Jurkat, Clone E6-1 (cell line): Measurements from ENCODE around the gene DLX4.

Source experiments
- DNase-seq: peaks from one replicate; pipeline ENCODE4 v3.0.0-alpha.2; 2011; ENCODE audit warnings: low read depth, low spot score
- H3K4me3 ChIP-seq: 2 replicates; pipeline ENCODE4 v1.5.1; 2011; ENCODE audit warnings: mild to moderate bottlenecking, low read length, control low read depth, moderate library complexity

The DLX4 gene

DNA sequence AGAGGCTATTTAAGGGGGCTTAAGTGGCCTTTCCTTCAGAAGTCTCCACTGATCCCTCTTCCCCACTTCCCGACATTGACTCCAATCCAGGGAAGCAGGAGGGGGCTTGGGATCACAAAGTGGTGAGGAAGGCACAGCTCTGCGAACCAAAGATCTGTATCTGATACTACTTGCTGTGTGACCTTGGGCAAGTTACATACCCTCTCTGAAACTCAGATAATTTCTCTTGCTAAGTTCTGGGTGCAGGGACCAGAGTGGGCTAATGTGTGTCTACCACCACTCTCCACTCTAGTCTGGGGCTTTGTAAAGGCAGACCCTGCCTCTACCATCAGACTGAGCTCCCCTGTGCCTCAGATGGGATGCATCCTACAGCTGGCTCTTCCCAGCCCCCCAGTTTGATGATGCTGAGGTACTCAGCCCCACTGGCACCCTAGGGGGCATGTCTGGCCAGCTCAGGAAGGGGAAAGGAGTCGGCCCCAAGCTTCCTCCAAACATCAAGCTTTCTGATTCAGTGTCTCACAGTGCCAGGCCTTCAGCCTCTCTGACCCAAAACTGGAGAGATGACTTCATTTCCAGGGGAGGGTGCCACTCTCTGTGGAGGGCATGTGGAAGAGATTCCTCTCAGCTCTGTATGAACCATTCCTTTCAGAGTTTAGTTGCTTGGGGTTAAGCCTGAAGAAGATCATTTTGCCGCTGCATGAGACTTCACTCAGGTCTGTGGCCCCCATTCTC is 10.9 kb downstream of the DLX4 start:
- no peak overlapping the region for H3K4me3 ChIP-seq
- no peak for DNase-seq

DNA sequence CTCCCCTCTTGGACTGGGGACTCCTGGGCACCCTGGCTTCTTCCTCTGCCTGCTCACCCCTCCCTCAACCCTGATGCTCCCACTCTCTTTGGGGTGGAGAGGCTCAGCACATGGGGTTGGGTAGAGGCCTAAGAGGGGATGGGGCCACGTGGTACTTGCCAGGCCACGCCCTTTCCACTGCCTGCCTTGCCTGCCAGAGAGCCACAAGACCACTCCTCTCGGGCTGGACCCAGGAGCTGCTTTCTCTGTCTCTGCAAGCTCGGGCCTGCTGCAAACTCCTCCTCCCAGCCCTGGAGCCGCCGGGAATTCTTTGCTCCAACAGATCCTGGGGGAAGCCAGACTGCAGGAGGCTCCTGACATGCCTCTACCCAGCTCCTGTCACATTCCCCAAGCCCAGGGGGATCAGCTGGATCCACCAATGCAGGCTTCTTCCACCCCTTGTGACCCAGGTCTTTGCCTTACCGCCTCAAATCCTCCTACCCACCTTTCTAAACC is 11.8 kb downstream of the DLX4 start:
- DNase-seq, result no peak

GRCh38 chr17:49984283-49984682 is 15.3 kb downstream of the DLX4 start:
- no peak overlapping the region for H3K4me3 ChIP-seq
- DNase-seq, result no peak

More for the DNA sequence above, 11.8 kb downstream of the DLX4 start:
- H3K4me3 ChIP-seq, result no peak overlapping the region

- H3K4me3 ChIP-seq, result no peak overlapping the region
- DNase-seq, result no peak
Observed at GRCh38 chr17:49984776-49985175, 15.8 kb downstream of the DLX4 start.

DNA sequence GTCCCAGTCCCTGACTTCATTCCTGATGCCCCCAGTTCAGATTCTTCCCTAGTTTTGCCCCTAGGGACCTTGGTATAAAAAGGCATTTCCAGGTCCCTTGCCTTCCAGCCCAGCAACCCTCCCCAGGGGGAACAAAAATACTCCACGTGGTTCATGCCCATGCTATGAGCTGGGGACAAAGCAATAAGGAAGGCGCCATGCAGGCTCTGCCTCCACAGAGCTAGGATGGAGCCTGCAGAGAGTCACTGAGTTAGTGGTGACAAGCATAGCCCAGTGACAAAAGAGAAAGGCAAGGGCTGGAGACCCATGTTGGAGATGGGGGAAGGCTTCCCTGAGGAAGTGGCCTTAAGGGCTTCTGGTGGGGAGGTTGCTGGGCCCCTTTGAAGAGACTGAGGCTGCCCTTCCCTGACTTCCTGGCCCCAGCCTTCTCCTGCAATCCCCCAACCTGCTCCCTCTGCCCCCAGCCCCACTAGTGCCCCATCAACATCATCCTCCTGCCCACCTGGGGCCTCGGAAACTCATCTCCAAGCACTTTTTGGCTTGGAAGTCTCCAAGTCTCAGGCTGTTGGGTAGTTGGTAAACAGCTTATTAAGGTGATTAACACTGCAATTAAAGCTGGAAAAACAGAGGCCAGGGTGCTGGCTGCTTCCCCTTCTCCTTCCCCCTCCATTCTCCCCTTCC is 16.5 kb downstream of the DLX4 start:
- DNase-seq, result no peak
- H3K4me3 ChIP-seq, result no peak overlapping the region

DNA sequence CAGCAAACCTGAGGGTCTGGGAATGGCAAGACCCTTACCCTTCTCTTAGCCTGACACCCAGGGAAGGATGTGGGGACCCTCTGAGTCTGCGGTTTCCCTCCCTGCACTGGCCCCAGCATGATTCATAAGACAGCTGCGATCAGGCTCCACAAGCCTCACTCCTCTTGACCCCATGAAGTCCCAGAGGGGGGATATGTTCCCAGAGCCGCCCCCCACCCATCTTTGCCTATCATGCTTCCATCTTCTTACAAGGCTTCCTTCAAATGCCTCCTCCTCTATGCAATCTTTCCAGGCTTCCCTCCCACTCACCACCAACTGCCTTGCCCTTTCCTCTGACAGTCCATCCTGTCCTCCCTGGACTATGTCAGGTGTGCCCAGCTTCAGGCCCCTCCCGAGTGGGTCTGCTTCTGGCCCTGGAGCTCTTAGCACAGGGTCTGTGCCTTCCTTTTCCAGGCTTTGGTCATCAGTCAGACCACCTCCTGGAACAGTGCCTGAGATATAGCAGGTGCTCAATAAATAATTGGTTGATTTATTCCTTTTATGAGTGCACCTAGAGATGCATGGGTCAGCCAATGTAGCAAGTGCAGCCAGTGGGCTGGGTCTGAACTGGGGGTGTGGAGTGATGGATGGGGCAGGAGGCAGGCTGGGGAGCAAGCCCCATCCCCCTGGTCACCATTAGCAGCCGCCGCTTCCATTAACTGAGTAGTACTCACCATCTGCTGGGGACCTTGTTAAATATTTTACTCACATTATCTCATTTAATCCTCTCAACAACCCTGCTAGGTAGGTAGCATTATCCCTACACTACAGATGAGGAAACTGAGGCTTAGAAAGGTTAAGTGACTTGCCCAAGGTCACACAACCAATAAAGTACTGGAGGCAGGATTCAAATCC is 17.7 kb downstream of the DLX4 start:
- no peak overlapping the region for H3K4me3 ChIP-seq
- no peak for DNase-seq

DNA sequence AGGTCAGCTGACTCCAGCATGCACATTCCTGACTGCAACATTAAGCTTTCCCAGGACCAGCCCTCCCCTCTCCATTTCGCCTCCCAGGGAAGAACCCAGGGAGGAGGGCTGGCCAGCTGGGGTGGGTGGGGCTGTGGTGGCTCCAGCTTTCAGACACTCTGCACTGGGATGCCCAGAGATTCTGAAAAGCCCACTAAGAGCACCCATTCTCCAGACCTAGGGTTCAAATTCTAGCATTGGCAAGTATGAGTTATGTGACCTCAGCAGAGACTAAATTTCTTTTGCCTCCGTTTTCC is 18.2 kb downstream of the DLX4 start:
- H3K4me3 ChIP-seq, result no peak overlapping the region
- DNase-seq, result no peak

- no peak for DNase-seq
- H3K4me3 ChIP-seq, result no peak overlapping the region
Observed at GRCh38 chr17:49987681-49988441, 18.9 kb downstream of the DLX4 start.

GRCh38 chr17:49989518-49989880 is 20.5 kb downstream of the DLX4 start:
- no peak for DNase-seq
- no peak overlapping the region for H3K4me3 ChIP-seq

DNA sequence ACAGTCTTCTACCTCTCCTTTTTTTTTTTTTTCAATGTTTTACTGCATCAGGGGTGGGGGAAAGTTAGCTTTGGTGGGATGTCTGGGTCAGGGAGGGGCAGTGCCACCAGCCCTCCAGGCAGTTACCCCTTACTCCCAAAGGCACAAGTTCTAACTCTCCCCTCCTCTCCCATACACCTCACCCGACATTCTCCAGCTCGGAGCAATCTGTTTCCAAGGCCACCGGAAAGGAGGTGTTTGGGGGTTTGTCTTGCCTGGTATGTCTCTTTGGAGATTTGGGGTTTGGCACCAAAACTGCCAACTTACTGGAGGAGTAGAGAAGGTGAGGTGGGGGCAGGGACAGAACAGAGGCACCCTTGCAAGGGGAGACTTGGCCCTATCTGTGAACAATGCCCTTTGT is 21.3 kb downstream of the DLX4 start:
- no peak overlapping the region for H3K4me3 ChIP-seq
- no peak for DNase-seq

GRCh38 chr17:49990921-49991320 is 21.9 kb downstream of the DLX4 start:
- no peak for DNase-seq
- no peak overlapping the region for H3K4me3 ChIP-seq

DNA sequence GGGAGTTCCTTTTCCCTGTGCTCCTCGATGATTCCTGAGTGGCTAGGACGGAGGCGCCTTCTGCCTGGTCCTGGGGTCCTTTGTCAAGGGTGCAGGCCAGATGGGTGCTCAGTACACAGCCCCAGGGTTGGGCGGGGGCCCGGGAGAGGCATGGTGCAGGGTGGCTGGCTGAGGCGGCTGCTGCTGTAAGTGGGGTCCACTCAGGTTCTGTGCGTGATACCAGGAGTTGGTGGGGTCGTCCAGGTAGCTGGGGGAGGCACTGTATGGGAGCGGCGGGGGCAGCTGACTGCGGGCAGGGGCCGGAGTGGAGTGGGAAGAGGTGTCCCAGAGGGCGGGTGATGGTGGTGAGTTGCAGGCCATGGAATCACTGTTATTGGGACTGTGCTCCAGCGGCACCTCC is 22.4 kb downstream of the DLX4 start:
- DNase-seq, result no peak
- no peak overlapping the region for H3K4me3 ChIP-seq

GRCh38 chr17:49992191-49992932 is 23.4 kb downstream of the DLX4 start:
- DNase-seq, result no peak
- H3K4me3 ChIP-seq, result no peak overlapping the region; the same call in 1 of the 2 replicates

DNA sequence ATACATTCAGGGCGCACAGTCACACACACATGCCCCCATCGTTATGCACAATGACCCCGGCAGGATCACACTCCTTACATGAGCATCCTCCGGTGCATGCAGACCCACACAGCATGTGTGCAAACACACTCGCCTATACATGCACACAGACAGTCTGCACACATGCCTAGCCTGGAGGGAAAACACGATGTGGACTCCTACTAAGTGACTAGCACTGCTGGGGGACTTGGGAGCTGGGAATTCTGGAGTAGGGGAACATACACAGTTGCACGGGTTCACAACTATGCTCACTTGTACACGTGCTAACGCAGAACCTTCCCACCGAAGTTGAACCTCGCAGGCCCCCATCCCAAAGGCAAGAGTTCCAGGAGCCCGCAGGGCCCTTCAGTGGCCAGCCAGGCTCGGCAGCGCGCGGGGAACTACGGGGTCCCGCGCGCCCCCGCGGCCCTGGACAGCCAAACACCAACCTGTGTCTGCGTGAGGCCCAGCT is 24.0 kb downstream of the DLX4 start:
- H3K4me3 ChIP-seq, result peak overlapping the region; percentile 44
- DNase-seq, result no peak

DNA sequence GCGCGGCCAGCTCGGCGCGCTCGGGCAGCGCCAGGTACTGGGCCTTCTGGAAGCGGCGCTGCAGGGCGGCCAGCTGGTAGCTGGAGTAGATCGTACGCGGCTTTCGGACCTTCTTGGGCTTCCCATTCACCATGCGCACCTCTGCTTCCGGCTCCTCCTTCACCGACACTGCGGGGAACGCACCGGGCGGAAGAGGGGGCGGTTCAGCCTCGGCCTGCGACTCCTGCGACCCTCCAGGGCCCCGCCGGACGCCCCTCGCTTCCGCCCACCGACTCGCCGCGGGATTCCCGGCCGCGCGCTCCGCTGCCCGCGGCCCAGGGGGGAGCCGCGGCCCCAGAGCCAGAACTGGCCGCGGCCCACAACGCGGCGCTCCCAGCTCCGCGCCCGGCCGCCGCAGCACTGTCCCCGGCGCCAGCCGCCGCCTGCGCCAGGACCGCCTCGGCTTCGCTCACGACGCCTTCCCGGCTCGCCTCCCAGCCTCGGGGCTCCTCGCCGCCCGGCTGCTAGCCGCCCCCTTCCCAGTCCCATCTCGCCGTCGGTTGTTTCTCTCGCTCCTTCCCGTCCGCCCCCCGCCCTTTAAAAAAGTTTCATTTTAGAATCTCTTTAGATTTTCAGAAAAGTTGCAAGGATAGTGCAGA is 24.6 kb downstream of the DLX4 start:
- no peak for DNase-seq
- H3K4me3 ChIP-seq, result peak overlapping the region; percentile 44

DNA sequence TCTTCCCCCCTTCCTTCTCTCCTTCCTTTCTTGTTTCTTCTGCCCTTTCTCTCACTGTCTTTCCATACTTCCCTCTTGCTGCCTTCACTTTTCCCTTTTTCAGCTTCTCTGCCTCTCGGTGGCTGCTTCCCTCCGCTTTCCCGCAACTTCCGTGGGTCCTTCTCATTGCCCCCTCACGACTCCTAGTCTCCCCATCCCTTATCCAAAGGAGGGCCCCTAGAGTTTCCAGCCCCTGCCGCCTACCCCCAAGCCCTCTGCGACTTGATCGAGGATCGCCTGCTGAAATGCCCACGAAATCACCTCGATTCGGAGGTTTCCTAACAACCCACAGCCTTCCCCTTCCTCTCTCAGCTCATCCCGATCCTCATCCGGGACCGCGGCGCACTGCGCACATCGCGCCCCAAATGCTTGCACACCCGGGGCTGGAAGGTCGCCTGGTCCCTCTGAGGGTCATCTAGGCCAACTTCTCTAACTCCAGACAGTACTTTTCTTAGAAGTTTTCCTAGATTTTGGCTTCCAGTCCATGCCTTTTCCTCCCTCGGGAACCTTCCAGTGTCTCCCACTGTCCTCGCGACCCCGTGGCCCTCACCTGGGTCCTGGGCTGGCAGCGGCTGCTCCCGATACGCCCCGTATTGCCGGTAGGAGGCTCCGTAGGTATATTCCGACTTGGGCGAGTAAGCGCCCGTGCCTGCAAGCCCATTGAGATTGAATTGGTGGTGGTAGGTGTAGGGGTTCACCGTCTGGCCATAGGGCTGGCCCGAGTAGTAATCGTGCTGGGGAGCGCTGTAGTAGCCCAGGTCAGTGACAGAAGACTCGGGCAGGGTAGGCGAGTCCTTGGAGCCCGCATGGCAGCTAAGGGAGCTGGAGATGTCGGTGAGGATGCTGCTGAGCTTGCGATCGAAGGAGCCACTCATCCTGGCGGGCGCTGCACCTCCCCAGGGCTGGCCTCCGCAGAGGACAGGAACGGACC is 25.4 kb downstream of the DLX4 start:
- peak overlapping the region; percentile 35 for H3K4me3 ChIP-seq
- no peak for DNase-seq
